Fibroblast of skin of back (primary cell): Measurements from ENCODE around the gene KCNK16. TPM values are rescaled to one million over a fixed set of nuclear protein-coding genes. Genes with fewer than 3 reads are reported as not detected.

Experiments
- DNase-seq: peaks from one replicate; pipeline ENCODE4 v3.0.0-alpha.2; 2013
- polyA plus RNA-seq, 2 experiments: library from polyadenylated mRNA; unstranded; fragments of 120-200 nt; gene quantifications; one replicate each; pipeline ENCODE4 v1.2.1, GENCODE V29; 2013; ENCODE audit not compliant: insufficient read length in 2 of 2

The KCNK16 gene
- not detected for polyA plus RNA-seq (2013, experiment 1 of 2; ENCODE audit: insufficient read length)
- polyA plus RNA-seq (2013, experiment 2 of 2; ENCODE audit: insufficient read length) = not detected

DNA sequence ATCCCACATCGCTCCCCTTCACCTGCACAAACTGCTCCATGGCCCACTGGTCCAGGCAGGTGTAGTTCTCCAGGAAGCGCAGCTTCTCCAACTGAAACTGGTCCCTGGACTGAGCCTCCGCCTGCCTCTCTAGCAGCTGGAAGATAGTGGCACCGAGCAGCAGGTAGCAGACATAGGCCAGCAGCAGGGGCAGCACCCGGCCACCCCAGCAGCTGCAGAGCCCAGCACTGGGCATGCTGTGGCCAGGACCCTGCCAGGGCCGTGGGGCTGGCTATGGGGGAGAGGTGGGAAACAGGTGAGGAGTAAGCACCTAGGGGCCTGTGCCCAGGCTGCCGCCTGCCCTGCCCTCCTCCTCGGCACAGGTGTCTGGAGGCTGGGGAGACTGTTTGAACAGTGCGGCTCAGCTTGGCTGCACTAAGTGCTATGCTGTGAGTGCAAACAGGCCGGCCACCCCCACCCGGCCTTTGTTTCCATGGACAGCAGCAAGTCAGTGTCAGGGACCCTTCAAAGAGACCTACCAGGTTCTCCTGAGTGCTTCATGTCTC lies at the start of gene KCNK16:
Gene KCNK16 (minus strand): TSS at position 397 of the 545 bp plus-strand sequence. CDS start 162 bp downstream, at position 235.
- no peak for DNase-seq

GRCh38 chr6:39370390-39370789 lies 47.9 kb upstream of the KCNK16 start:
- DNase-seq = no peak

GRCh38 chr6:39369987-39370386 lies 47.5 kb upstream of the KCNK16 start:
- DNase-seq = no peak

DNA sequence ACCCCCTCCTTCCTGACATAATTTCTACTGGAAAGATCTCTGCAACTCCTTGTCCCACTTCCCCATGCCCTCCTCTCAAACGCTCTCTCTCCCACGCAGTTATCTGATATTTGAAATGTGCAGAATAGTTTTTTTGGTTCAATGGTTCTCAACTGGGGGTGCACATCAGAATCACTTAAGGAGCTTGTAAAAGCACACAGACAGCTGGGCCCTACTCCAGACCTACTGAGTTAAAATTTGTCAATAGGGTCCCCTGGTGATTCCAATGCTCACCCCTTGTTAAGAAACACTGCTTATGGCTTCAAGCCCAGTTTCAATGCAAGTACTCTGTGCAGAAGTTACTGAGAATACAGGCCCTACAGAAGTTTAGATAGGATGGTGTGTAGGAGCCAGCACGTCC lies 45.2 kb upstream of the KCNK16 start:
- DNase-seq = no peak

DNA sequence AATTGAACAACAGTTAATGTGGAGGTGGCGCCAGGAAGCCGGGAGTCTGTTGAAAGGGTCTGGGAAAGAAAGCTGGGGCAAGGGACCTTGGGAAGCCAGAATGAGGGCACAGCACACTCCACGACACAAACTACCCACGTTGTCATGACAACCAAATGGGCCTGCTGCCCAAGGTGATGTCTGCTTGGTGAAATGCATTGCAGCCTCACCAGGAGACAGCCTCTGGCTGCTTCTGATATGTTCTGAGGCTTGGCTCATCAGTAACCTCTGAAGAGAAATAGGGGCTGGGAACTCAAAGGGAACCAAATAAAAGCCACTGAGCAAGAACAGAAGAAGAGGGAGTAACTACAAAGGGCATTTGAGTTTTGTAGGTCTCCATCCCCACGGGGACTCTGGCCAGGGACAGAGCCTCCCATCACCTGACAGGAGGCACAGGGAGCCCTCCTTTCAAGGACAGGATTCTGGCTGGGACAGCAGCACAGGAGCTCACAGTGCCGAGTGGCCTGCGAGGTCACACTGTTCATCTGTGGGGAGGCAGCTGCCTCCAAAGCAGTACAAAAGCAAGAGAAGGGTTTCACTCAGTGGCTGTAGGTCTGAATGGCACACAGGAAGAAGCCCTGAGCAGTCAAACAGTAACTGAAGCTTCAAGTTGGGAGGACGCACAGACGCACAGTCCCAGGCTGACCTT lies 44.6 kb upstream of the KCNK16 start:
- DNase-seq = peak; percentile 30

DNA sequence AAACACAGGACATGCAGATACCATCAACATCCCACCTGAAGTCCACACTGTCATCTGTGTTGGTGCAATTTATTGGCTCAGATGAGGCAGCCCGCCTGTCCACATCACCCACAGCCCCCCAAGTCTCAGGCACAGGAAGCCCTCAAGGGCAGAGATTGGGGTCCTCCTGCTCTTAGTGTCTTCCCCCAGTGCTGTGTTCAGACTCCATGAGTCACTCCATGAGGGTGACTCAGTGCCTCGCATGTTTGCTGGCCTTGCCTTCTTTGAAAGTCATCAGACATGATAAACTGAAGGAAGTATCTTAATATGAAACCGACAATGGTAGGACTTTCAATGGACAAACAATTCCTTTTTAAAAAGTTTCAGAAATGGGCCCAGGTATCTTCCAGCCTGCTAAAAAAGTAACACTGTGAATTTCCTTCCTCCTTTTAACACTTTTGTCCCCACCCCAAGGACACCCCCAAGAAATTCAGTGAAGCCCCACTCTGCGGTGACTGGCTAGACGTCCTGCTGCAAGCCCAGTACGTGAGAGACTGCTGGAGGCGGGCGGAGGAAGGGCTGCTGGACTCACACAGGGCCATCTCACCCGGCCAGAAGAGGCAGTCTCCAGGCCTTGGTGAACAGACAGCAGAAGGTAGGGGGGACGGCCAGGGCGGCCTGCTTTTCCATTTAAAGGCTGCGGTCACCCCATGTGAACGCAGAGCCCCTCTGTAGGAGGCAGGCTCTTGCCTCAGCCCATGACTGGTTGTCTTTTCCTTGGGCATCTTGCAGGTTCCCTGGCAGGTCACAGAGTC lies 43.0 kb upstream of the KCNK16 start:
- peak; percentile 86 for DNase-seq

DNA sequence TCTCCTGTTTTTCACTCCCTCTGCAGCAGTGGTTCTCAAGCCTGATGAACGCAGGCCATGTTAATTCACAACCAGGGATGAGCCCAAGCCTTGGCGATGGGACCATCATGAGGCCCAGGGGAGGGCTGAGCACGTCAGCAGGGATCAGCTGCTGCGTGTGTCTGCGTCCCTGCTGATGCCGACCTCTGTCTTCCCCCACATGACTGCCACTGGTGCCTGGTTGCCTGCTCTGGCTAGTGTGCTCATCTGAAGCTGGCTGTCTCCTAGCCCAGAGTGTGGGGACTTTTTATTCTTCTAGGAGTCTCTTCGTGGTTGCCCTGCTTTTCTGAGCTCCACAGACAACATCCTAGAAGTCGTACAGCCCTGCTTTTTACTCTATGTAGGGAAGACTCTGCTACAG lies 40.8 kb upstream of the KCNK16 start:
- no peak for DNase-seq

- peak; percentile 79 for DNase-seq
Observed at GRCh38 chr6:39362487-39362865, 40.0 kb upstream of the KCNK16 start.

GRCh38 chr6:39361657-39362486 lies 39.4 kb upstream of the KCNK16 start:
- DNase-seq = peak; percentile 66

DNA sequence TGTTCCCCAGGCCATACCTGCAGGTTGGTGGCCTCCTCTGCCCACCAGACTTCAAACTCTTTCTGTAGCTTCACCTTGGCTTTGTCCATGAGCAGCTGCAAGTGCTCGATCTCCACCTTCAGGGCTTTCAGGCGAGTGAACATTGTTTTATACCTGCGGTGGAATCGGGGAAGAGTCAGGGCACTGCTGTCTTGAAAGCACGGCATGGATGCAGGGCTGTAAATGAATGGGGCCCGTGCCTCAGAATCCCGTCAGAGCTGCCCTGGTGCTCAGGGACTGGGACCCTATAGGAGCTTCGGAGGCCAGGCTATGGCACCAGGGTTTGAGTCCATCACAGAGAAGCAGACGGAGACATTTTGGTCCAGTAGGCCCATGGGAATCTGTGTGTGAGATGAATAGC lies 37.9 kb upstream of the KCNK16 start:
- DNase-seq = no peak

GRCh38 chr6:39357998-39358686 lies 35.6 kb upstream of the KCNK16 start:
- DNase-seq = peak; percentile 58

- no peak for DNase-seq
Observed at GRCh38 chr6:39353698-39354315, 31.3 kb upstream of the KCNK16 start.

DNA sequence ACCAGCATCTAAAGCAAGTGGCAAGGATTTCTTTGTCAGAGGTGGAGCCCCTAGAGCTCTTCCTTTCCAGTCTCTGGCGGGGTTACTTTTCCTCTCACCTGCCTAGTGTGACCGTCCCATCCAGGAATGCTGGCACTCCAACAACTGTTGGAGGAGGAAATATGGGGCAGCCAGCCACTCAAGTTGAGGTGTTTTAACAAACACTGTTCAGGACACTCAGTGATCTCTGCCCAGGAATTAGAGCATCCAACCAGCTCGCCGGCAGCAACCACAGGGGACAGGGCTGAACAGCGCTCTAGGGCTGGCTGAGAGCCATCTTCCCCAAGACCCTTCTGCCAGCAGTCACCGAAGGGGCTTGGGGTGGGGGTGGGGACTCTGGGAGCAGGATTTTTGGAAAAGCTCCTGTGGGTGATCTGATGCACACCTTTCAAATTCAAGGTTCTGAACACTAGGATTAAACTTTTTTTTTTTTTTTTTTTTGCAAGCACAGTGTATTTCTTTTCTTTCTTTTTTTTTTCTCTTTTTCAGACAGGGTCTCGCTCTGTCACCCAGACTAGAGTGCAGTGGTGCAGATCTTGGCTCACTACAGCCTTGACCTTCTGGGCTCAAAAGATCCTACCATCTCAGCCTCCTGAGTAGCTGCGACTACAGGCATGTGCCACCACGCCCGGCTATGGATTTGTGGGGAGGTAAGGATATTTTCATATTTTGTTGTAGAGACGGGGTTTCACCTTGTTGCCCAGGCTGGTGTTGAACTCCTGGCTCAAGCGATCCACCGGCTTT lies 28.4 kb upstream of the KCNK16 start:
- DNase-seq = no peak

DNA sequence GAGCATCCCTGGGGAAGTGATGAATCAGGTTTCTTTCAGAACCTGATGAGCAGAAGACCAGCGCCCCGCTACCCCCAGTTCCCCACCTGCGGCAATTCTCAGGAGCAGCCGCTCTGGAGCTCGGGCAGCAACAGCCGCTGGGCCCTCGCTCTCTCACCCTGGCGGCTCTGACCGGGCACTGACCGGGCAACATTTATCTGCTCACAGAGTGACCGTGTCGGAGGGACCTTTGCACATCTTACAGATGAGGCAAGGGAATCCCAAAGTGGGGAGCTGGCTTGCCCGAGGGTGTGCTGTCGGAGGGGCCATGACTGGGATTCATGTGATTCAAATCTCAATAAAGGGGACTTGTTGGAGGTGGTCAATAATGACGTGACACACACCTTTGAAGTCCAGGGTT lies 26.2 kb upstream of the KCNK16 start:
- DNase-seq = no peak

- peak; percentile 59 for DNase-seq
Observed at GRCh38 chr6:39347906-39348585, 25.5 kb upstream of the KCNK16 start.

DNA sequence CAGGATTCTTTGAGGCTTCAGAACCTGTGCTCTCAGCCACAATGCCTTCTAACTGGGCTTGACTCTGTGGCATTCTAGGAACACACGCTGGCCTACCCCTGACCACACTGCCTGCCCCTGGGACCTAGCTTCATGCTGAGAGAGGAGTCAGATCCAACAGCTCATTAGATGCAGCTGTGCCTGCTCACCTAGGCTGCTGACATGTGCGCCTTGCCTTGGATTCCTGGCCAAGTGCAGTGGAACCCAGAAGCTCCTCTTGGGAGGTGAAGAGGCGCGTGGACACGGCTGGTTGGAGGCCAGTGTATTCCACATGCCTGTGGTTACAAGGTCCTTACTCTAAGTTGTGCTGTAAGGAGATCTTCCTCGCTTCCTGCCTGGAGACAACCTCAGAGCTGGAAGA lies 24.7 kb upstream of the KCNK16 start:
- DNase-seq = no peak

DNA sequence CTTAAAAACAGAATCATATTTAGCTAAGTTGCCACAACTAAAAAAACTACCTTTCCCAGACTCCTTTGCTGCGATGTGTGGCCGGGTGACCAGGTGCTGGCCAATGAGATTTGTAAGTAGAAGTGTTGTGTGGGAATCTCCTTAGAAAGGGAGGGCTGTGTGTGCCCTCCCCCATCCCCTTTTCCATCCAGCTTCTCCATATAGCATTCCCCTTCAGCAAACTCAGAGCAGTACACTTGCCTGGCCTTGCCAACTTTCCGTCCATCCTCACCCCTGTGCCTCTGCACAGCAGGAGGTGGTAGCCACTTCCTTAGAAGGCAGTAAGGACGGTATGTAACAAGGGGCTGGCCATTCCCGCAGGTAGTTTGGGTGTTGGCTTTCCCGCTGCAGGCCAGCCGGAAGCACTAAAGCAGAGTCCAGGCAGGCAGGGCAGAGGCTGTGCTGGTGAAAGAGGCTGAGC lies 22.3 kb upstream of the KCNK16 start:
- no peak for DNase-seq

GRCh38 chr6:39343396-39343870 lies 20.9 kb upstream of the KCNK16 start:
- no peak for DNase-seq

- no peak for DNase-seq
Observed at GRCh38 chr6:39342692-39343395, 20.3 kb upstream of the KCNK16 start.
